Measurements from ENCODE around the gene PLD6.
"Not testable (repeated sequence)": the region's sequence is repeated elsewhere in the genome, so short reads cannot be mapped to it uniquely, and the experiment has no call there.

Gene PLD6

GRCh38 chr17:17196776-17197175, 9.4 kb downstream of the PLD6 start:
- no peak for DNase-seq

GRCh38 chr17:17195466-17195865, 10.7 kb downstream of the PLD6 start:
- not testable (repeated sequence) for DNase-seq

- no peak for DNase-seq
Measured at GRCh38 chr17:17191961-17192381, 14.2 kb downstream of the PLD6 start.

- DNase-seq, result no peak
Measured at GRCh38 chr17:17191346-17191792, 14.8 kb downstream of the PLD6 start.

- DNase-seq, result no peak
Measured at GRCh38 chr17:17190188-17190587, 15.9 kb downstream of the PLD6 start.

GRCh38 chr17:17189559-17189958, 16.6 kb downstream of the PLD6 start:
- DNase-seq, result no peak

GRCh38 chr17:17188586-17188985, 17.5 kb downstream of the PLD6 start:
- DNase-seq, result no peak

- no peak for DNase-seq
Measured at GRCh38 chr17:17186551-17187505, 19.3 kb downstream of the PLD6 start.

- peak; percentile 73 for DNase-seq
Measured at GRCh38 chr17:17186051-17186450, 20.1 kb downstream of the PLD6 start.

GRCh38 chr17:17184985-17185757, 21.0 kb downstream of the PLD6 start:
- DNase-seq, result not testable (repeated sequence)

GRCh38 chr17:17183744-17184143, 22.4 kb downstream of the PLD6 start:
- no peak for DNase-seq

GRCh38 chr17:17182598-17183136, 23.5 kb downstream of the PLD6 start:
- DNase-seq, result no peak

GRCh38 chr17:17181666-17182597, 24.2 kb downstream of the PLD6 start:
- DNase-seq, result no peak

- DNase-seq, result no peak
Measured at GRCh38 chr17:17180741-17181525, 25.2 kb downstream of the PLD6 start.

- DNase-seq, result no peak
Measured at GRCh38 chr17:17180141-17180603, 26.0 kb downstream of the PLD6 start.

GRCh38 chr17:17179371-17179827, 26.7 kb downstream of the PLD6 start:
- no peak for DNase-seq

- no peak for DNase-seq
Measured at GRCh38 chr17:17177176-17177575, 29.0 kb downstream of the PLD6 start.

GRCh38 chr17:17176341-17176740, 29.8 kb downstream of the PLD6 start:
- DNase-seq, result no peak

- no peak for DNase-seq
Measured at GRCh38 chr17:17175917-17176316, 30.2 kb downstream of the PLD6 start.

- DNase-seq, result no peak
Measured at GRCh38 chr17:17175340-17175739, 30.8 kb downstream of the PLD6 start.

GRCh38 chr17:17173921-17174320, 32.2 kb downstream of the PLD6 start:
- DNase-seq, result no peak

Measured in activated CD8-positive, alpha-beta memory T cell treated with anti-CD3 and anti-CD28 coated beads, Interleukin-2, amount 50 U/mL, for 48 hours (primary cell).